HG03469 (cell line): Measurements from ENCODE around the gene WFDC5.
"Not testable (repeated sequence)": the region's sequence is repeated elsewhere in the genome, so short reads cannot be mapped to it uniquely, and the experiment has no call there.

ENCODE experiments used
- ATAC-seq: cut with Tn5 transposase; IDR thresholded peaks from one replicate; pipeline ENCODE4 v1.9.1; 2021; ENCODE audit warnings: mild to moderate bottlenecking, moderate library complexity, moderate number of reproducible peaks; ENCODE audit not compliant: unreplicated experiment

The WFDC5 gene

GRCh38 chr20:45114465-45115385 lies at the start of gene WFDC5:
Gene WFDC5, minus strand, starts transcription at chr20:45115174. Its CDS starts 91 bp downstream, at chr20:45115083.
- ATAC-seq, result no peak

GRCh38 chr20:45163083-45163803 lies 48.3 kb upstream of the WFDC5 start:
- no peak for ATAC-seq

DNA sequence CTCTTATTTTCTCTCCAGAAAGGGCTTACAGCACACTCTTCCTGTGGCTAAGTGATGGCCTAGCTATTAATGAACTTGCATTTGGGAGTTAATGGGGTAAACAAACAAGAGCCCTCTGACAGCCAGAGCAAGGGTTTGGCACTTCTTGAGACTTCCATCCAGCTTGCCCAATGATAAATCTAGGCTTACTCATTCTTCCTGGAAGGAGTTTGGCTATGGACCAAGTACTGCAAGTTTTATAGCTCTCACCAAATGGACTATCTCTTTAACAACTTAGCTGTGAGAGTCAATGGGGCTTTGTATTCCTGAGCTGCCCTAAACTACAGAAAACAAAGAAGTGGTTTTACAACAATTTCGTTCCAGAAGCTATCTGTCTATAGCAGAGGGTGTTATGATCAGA lies 43.0 kb upstream of the WFDC5 start:
- no peak for ATAC-seq

- no peak for ATAC-seq
Measured at GRCh38 chr20:45156713-45157112, 41.7 kb upstream of the WFDC5 start.

DNA sequence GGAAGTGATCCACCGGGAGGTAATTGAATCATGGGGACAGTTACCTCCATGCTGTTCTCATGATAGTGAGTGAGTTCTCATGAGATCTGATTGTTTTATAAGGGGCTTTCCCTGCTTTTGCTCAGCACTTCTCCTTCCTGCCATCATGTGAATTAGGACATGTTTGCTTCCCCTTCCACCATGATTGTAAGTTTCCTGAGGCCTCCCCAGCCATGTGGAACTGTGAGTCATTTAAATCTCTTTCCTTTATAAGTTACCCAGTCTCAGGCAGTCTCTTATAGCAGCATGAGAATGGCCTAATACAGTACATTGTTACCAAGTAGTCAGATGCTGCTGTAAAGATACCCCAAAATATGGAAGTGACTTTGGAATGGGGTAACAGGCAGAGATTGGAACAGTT lies 39.8 kb upstream of the WFDC5 start:
- ATAC-seq, result not testable (repeated sequence)

DNA sequence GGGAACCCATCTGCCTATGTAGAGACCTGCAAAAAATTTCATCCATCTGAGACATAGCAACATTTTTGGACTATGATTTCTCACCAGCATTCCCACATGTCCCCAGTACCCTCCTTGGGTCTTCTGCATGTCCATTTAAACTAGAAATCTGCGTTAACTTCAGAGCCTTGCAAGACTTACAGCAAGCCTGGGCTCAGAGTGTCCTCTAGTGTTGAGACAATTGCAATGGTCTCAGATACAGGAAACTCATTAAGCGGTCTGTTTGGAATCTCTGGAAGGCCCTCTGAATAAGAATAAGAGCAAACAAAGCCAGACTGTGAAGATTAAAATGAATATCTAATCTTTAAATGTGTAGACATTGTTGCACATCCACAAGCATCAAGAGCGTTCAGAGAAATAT lies 39.2 kb upstream of the WFDC5 start:
- ATAC-seq, result no peak

GRCh38 chr20:45153752-45154151 lies 38.8 kb upstream of the WFDC5 start:
- no peak for ATAC-seq

GRCh38 chr20:45153147-45153546 lies 38.2 kb upstream of the WFDC5 start:
- ATAC-seq, result no peak

DNA sequence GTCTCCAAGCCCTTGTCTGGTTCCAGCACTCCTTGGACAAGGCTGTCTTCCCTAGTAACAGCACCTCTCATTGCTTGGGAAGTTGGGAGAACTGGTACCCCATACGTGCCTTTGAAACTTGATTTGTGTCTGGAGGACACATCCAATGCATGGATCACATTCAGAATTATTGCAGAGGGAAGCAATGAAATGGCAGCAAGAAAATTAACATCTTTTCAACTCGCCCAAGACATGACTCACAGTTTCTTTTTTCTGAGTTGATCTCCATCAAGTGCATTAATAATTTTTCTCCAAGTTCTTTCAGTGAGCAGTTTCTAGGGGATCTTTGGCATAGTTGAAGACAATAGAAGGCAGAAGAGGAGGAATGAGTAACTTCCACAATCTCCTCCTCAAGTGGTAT lies 37.4 kb upstream of the WFDC5 start:
- no peak for ATAC-seq

GRCh38 chr20:45149062-45149461 lies 34.1 kb upstream of the WFDC5 start:
- no peak for ATAC-seq

GRCh38 chr20:45140836-45141235 lies 25.9 kb upstream of the WFDC5 start:
- no peak for ATAC-seq

DNA sequence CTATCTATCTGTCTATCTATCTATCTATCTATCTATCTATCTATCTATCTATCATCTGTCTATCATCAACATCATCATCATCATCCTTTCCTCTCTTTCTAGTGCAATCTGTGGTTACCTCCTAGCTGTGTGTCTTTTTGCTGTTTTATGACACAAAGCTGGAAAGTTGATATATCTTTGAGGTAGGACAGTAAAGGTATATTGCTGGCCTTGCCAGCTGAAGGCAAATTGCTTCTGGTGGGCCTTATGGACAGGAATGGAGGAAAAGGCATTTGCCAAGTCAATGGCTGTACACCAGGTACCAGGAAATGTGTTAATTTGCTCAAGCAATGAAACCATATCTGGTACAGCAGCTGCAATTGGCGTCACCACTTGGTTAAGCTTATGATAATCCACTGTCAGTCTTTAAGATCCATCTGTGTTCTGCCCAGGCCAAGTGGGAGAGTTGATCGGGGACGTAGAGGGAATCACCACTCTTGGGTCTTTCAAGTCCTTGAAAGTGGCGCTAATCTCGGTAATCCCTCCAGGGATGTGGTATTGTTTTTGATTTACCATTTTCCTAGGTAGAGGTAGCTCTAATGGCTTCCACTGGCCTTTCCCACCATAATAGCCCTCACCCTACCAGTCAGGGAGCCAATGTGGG lies 24.9 kb upstream of the WFDC5 start:
- not testable (repeated sequence) for ATAC-seq

DNA sequence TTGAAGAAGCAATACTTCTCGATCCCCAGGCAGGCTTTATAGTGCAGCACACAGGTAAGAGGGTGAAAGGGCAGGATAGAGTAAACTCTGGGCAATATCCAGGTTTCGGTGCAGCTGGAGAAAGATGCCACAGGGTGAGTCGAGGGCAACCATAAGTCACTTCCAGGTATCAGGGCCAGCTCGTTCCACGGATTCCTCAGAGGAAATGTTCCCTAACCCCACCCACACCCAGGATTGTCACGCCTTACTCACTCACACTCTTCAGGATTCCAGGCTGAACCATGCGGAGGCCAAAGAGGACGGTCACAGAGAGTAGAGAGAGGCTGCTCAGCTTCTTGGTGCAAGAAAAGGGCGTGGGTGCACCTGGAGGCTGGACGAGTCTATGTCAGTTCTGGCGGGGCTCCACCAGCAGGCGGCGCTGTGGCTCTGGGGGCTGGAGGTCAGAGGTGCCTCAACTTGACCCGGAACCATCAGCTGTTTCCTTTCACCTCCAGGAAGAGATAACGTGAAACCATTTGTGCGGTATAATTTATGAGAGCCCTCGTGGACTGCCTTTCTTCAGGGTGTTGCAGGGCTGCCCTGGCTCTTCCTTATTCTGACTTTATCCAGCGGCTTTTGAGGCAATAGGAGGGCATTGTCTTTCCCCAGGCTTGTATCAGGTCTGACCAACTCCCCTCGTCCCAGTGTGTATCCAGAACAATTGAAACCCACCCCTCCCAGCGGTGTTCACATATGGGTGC lies 23.8 kb upstream of the WFDC5 start:
- ATAC-seq, result no peak

GRCh38 chr20:45136911-45137310 lies 21.9 kb upstream of the WFDC5 start:
- no peak for ATAC-seq

- no peak for ATAC-seq
Measured at GRCh38 chr20:45128099-45128498, 13.1 kb upstream of the WFDC5 start.

DNA sequence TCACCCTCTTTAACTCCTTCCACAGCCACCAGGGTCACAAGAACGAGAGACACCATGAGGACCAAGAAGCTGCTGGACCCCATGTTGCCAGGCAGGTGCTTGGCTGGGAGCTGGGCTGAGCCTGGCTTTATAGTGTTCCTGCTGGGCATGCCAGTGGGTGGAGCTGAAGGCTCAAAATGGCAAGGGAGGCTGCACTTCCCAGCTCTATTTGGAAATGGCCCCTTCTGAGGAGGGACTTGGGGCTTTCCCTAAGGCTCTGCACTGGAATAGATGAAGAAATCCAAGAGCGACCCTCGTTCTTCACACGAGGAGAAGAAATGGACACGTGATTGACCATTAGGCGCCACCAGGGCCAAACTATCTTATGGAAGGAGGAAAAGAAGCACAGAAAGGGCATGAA lies 9.4 kb upstream of the WFDC5 start, which contains the start of gene WFDC12:
Gene WFDC12 (minus strand): TSS at position 101 of the 400 bp plus-strand sequence. CDS start 18 bp downstream, at position 83.
- no peak for ATAC-seq

GRCh38 chr20:45121388-45121787 lies 6.4 kb upstream of the WFDC5 start:
- no peak for ATAC-seq

GRCh38 chr20:45119556-45120266 lies 4.7 kb upstream of the WFDC5 start:
- no peak for ATAC-seq

- no peak for ATAC-seq
Measured at GRCh38 chr20:45118028-45118427, 3.1 kb upstream of the WFDC5 start.

DNA sequence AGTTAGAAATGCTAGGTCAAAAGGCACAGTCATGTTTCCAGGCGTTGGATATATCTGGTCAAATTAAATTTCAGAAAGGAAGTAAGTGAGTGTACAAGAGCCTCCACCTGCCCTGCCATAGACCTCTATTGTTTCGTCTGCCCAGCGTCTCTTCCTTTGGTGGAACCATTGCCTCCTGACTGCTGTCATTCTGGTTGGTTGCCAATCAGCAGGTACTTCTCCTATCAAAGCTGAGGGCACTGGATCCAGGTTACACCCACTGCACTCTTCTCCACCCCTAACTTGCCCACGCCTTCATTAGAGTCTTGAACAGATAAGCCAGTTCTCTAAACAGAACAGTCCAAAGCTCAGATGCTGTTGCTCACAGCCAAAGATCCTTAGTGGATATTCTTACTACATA lies 2.6 kb upstream of the WFDC5 start:
- no peak for ATAC-seq
